HCT116 (cell line): ENCODE results near the gene NTN4. TPM values are rescaled to one million over a fixed set of nuclear protein-coding genes. Genes with fewer than 3 reads are reported as not detected.

Source experiments
- ATAC-seq: fragments of 200-7000 bp; cut with Tn5 transposase; 2 replicates; pipeline ENCODE4 v1.9.1; 2020; ENCODE audit warnings: mild to moderate bottlenecking, moderate library complexity
- BruUV-seq: library from RNA; stranded (reverse); fragments of 400-500 nt; replicated peaks from 2 replicates; lab custom pipeline; 2021; lab: Mats Ljungman, UMichigan
- CTCF ChIA-PET: fragments of 300-600 bp; sonication (Branson Sonifier 250); formaldehyde crosslinking; loops from one replicate; lab custom pipeline; 2021; ENCODE audit warnings: antibody characterized with exemption; lab: Charles Lee
- POLR2A ChIA-PET: fragments of 300-600, 350-600 bp; sonication (Branson Sonifier 250); formaldehyde crosslinking; loops from one replicate; lab custom pipeline; 2021; ENCODE audit warnings: antibody characterized with exemption; lab: Charles Lee
- RAD21 ChIA-PET, 2 experiments: fragments of 300-600 bp; sonication (Branson Sonifier 250); formaldehyde crosslinking; loops; one replicate each; lab custom pipeline; 2023; ENCODE audit warnings: low total read pairs in 2 of 2; ENCODE audit not compliant: uncharacterized antibody in 2 of 2, unreplicated experiment in 2 of 2, low non-redundant PET in 1 of 2; lab: Charles Lee
- DNase-seq: peaks from one replicate; pipeline ENCODE4 v3.0.0-alpha.2; 2010; ENCODE audit warnings: low read depth, low spot score
- H2AFZ ChIP-seq: fragments of 200-600 bp; shearing (Covaris generic), sonication (generic); 2 replicates; pipeline ENCODE4 v1.6.1; 2017; ENCODE audit warnings: low read depth, mixed run types, mixed read lengths, antibody characterized with exemption, low read length; ENCODE audit not compliant: poor library complexity, severe bottlenecking
- H3K27ac ChIP-seq: 2 replicates; pipeline ENCODE4 v1.5.1; 2012; ENCODE audit warnings: low read depth, low read length
- H3K27me3 ChIP-seq: fragments of 200-600 bp; sonication (generic); 2 replicates; pipeline ENCODE4 v1.6.1; 2016; ENCODE audit warnings: mixed run types, low read length, mixed read lengths; ENCODE audit not compliant: insufficient read depth
- H3K36me3 ChIP-seq, 2 experiments: fragments of 200-500 bp in 1 of 2; fragments of 200-600 bp in 1 of 2; sonication (Bioruptor generic) in 1 of 2; sonication (generic) in 1 of 2; 2 replicates each; pipeline versions ENCODE4 v1.5.1 to v1.6.1; 2014 to 2016; ENCODE audit warnings: low read length in 2 of 2, inconsistent platforms in 1 of 2, mixed read lengths in 1 of 2, mixed run types in 1 of 2; ENCODE audit not compliant: insufficient read depth in 2 of 2, control insufficient read depth in 1 of 2
- H3K4me1 ChIP-seq, 2 experiments: fragments of 200-600 bp in 1 of 2; sonication (generic) in 1 of 2; 2 replicates each; pipeline versions ENCODE4 v1.5.1 to v1.6.1; 2012 to 2017; ENCODE audit warnings: low read length in 2 of 2, inconsistent platforms in 1 of 2, mild to moderate bottlenecking in 1 of 2, mixed read lengths in 1 of 2, mixed run types in 1 of 2, moderate library complexity in 1 of 2; ENCODE audit not compliant: insufficient read depth in 2 of 2, control insufficient read depth in 1 of 2
- H3K4me2 ChIP-seq: fragments of 200-600 bp; sonication (generic); 2 replicates; pipeline ENCODE4 v1.6.1; 2017; ENCODE audit warnings: mixed run types, low read length, mixed read lengths
- H3K4me3 ChIP-seq, 2 experiments: fragments of 200-600 bp in 1 of 2; sonication (generic) in 1 of 2; replicated peaks in 1 of 2; 2 replicates each; pipeline ENCODE4 v1.5.1; 2011 to 2016; ENCODE audit warnings: low read length in 2 of 2, control low read depth in 1 of 2, low read depth in 1 of 2, mild to moderate bottlenecking in 1 of 2, mixed read lengths in 1 of 2, mixed run types in 1 of 2
- H3K79me2 ChIP-seq: fragments of 200-600 bp; sonication (generic); 2 replicates; pipeline ENCODE4 v1.6.1; 2017; ENCODE audit warnings: mild to moderate bottlenecking, mixed run types, low read length, moderate library complexity, mixed read lengths; ENCODE audit not compliant: insufficient read depth
- H3K9ac ChIP-seq: fragments of 200-600 bp; sonication (generic); 2 replicates; pipeline ENCODE4 v1.6.1; 2016; ENCODE audit warnings: low read length, mixed read lengths
- H3K9me2 ChIP-seq: fragments of 200-600 bp; sonication (generic), shearing (Covaris generic); 2 replicates; pipeline ENCODE4 v1.6.1; 2017; ENCODE audit warnings: mixed run types, mild to moderate bottlenecking, moderate library complexity; ENCODE audit not compliant: insufficient read depth
- H3K9me3 ChIP-seq, 2 experiments: fragments of 200-500 bp in 1 of 2; fragments of 200-600 bp in 1 of 2; sonication (Bioruptor generic) in 1 of 2; sonication (generic) in 1 of 2; 2 replicates each; pipeline ENCODE4 v1.6.1; 2014 to 2017; ENCODE audit warnings: low read length in 2 of 2, mixed read lengths in 2 of 2, inconsistent platforms in 1 of 2, low read depth in 1 of 2, mild to moderate bottlenecking in 1 of 2, mixed run types in 1 of 2, moderate library complexity in 1 of 2; ENCODE audit not compliant: control insufficient read depth in 1 of 2, insufficient read depth in 1 of 2
- H4K20me1 ChIP-seq: fragments of 200-600 bp; sonication (generic), shearing (Covaris generic); 2 replicates; pipeline ENCODE4 v1.6.1; 2017; ENCODE audit warnings: mixed run types, mild to moderate bottlenecking, moderate library complexity; ENCODE audit not compliant: insufficient read depth
- EZH2phosphoT487 ChIP-seq: fragments of 200-600 bp; IDR thresholded peaks from 2 replicates; pipeline ENCODE4 v1.6.1; 2018; ENCODE audit warnings: antibody characterized with exemption, borderline replicate concordance
- MAX ChIP-seq: IDR thresholded peaks from 2 replicates; pipeline ENCODE4 v1.6.1; 2012
- POLR2AphosphoS5 ChIP-seq: IDR thresholded peaks from 2 replicates; pipeline ENCODE4 v1.6.1; 2011; ENCODE audit warnings: mild to moderate bottlenecking, low read depth, low read length, moderate library complexity
- RAD21 ChIP-seq: IDR thresholded peaks from 2 replicates; pipeline ENCODE4 v1.6.1; 2012; ENCODE audit warnings: low read depth, mild to moderate bottlenecking
- SIN3A ChIP-seq: IDR thresholded peaks from 2 replicates; pipeline ENCODE4 v1.6.1; 2012; ENCODE audit warnings: low read depth
- SP1 ChIP-seq: IDR thresholded peaks from 2 replicates; pipeline ENCODE4 v1.6.1; 2012; ENCODE audit warnings: low read depth
- SRF ChIP-seq: IDR thresholded peaks from 2 replicates; pipeline ENCODE4 v1.6.1; 2012; ENCODE audit warnings: low read depth
- TCF7L2 ChIP-seq: IDR thresholded peaks from 2 replicates; pipeline ENCODE4 v1.7.0; 2011; ENCODE audit warnings: borderline replicate concordance, inconsistent platforms; ENCODE audit not compliant: insufficient read depth, insufficient read length; ENCODE audit errors: extremely low read depth
- YY1 ChIP-seq: IDR thresholded peaks from 2 replicates; pipeline ENCODE4 v1.6.1; 2011; ENCODE audit warnings: low read length, low read depth, moderate library complexity, mild to moderate bottlenecking; ENCODE audit not compliant: insufficient replicate concordance; ENCODE audit errors: extremely low read depth
- ZFX ChIP-seq: fragments of 450-650 bp; IDR thresholded peaks from 2 replicates; pipeline ENCODE4 v1.6.1; 2017
- ZNF274 ChIP-seq: fragments of 200-500 bp; sonication (Bioruptor generic); IDR thresholded peaks from 2 replicates; pipeline ENCODE4 v1.6.1; 2014; ENCODE audit warnings: mild to moderate bottlenecking, low read depth, low read length, inconsistent platforms
- intact Hi-C: fragments of 100-400 bp; cut with micrococcal nuclease; formaldehyde crosslinking; loops from 2 replicates; pipeline ENCODE4 v1.10.0; 2022
- total RNA-seq: library from RNA; stranded (reverse); gene quantifications from one replicate; pipeline ENCODE4 v1.2.1, GENCODE V29; 2021; ENCODE audit not compliant: unreplicated experiment
- TF ChIP-seq, protein P1 (sequence below): IDR thresholded peaks from 2 replicates; pipeline ENCODE4 v1.6.1; 2012
- TF ChIP-seq, protein P2 (sequence below): IDR thresholded peaks from 2 replicates; pipeline ENCODE4 v1.6.1; 2011; ENCODE audit warnings: mild to moderate bottlenecking, low read length, moderate library complexity; ENCODE audit not compliant: insufficient replicate concordance; ENCODE audit errors: extremely low read depth

NTN4 gene
- total RNA-seq, 1 experiment from 2014 or later, result 4.3 TPM

- H3K79me2 ChIP-seq, result no peaks in the 10 kb centered on the region
- H3K36me3 ChIP-seq, result no peaks in the 10 kb centered on the region
- DNase-seq (no peak), ATAC-seq (peak; percentile 64)
- peaks cover 7 to 26% of the 10 kb centered on the region in 2 experiments; a peak in 3 of 4 replicates for H3K4me1 ChIP-seq
- no peak overlapping the region for H3K27ac ChIP-seq
- H3K4me3 ChIP-seq, result no peak overlapping the region
- intact Hi-C loops, result no loop called here
- peak overlapping the region; percentile 27 for H3K4me2 ChIP-seq
- no peaks in the 10 kb centered on the region for H3K9me3 ChIP-seq
- ChIA-PET POLR2A (no interaction called here), RAD21 (no interaction called here), CTCF (no interaction called here)
- no peak overlapping the region for H3K9ac ChIP-seq
- TF ChIP-seq, protein P1, sequence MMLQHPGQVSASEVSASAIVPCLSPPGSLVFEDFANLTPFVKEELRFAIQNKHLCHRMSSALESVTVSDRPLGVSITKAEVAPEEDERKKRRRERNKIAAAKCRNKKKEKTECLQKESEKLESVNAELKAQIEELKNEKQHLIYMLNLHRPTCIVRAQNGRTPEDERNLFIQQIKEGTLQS, result no peak
- TF ChIP-seq YY1, result no peak
- no peak for TF ChIP-seq ZNF274
- TF ChIP-seq SP1, result no peak
- no peak for TF ChIP-seq EZH2phosphoT487
- TF ChIP-seq RAD21, result no peak
- no peak for TF ChIP-seq ZFX
- TF ChIP-seq POLR2AphosphoS5, result no peak
- no peaks in the 10 kb centered on the region for H3K27me3 ChIP-seq
- BruUV-seq, result no TSS peak
- no peak overlapping the region for H2AFZ ChIP-seq
- H3K9me2 ChIP-seq, result no peaks in the 10 kb centered on the region
- H4K20me1 ChIP-seq, result no peaks in the 10 kb centered on the region
Measured at GRCh38 chr12:95837240-95838038, 46.9 kb upstream of the NTN4 start.

- Histone ChIP-seq H3K27ac (no peak overlapping the region), H2AFZ (peak overlapping the region; percentile 19)
- CTCF ChIA-PET, result no interaction called here
- TF ChIP-seq, protein P2, sequence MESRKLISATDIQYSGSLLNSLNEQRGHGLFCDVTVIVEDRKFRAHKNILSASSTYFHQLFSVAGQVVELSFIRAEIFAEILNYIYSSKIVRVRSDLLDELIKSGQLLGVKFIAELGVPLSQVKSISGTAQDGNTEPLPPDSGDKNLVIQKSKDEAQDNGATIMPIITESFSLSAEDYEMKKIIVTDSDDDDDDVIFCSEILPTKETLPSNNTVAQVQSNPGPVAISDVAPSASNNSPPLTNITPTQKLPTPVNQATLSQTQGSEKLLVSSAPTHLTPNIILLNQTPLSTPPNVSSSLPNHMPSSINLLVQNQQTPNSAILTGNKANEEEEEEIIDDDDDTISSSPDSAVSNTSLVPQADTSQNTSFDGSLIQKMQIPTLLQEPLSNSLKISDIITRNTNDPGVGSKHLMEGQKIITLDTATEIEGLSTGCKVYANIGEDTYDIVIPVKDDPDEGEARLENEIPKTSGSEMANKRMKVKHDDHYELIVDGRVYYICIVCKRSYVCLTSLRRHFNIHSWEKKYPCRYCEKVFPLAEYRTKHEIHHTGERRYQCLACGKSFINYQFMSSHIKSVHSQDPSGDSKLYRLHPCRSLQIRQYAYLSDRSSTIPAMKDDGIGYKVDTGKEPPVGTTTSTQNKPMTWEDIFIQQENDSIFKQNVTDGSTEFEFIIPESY, result no peak
- TF ChIP-seq SRF (no peak), TCF7L2 (no peak), ZFX (no peak), SIN3A (no peak), MAX (no peak)
- TF ChIP-seq, all 23 proteins: peak for 0
- ChIA-PET POLR2A (no interaction called here), RAD21 (interaction anchor here in 1 of 2 experiments (1.4 kb wide), 1 partner anchor 250 kb away, joined by 4 read pairs; no protein-coding TSS in a partner anchor)
- no peaks in the 10 kb centered on the region for H3K27me3 ChIP-seq
- no peaks in the 10 kb centered on the region for H3K9me2 ChIP-seq
- DNase-seq (no peak), ATAC-seq (peak; percentile 71)
- no peaks in the 10 kb centered on the region for H3K79me2 ChIP-seq
- BruUV-seq, result no TSS peak
- H3K36me3 ChIP-seq, result no peaks in the 10 kb centered on the region
- no peak overlapping the region for H3K4me3 ChIP-seq
- peak overlapping the region; percentile 27 for H3K4me2 ChIP-seq
- H3K9ac ChIP-seq, result no peak overlapping the region
- H4K20me1 ChIP-seq, result no peaks in the 10 kb centered on the region
- peaks cover 7 to 26% of the 10 kb centered on the region in 2 experiments; a peak in 3 of 4 replicates for H3K4me1 ChIP-seq
- intact Hi-C loops, result no loop called here
- H3K9me3 ChIP-seq, result no peaks in the 10 kb centered on the region
Measured at GRCh38 chr12:95836630-95837239, 46.2 kb upstream of the NTN4 start.
